Mesenteric fat pad (tissue), 1 donor: ENCODE data around the gene COP1. TPM values are rescaled to one million over a fixed set of nuclear protein-coding genes. Genes with fewer than 3 reads are reported as not detected.

Source experiments
- DNase-seq: peaks from one replicate; pipeline ENCODE4 v3.0.0-alpha.2; 2020; ENCODE audit warnings: low spot score
- total RNA-seq: library from RNA; stranded (reverse); fragmentation: NEBNext Ultra II Directional; extraction: Animal tissue kit (Norgen Biotek cat#: 25700); gene quantifications from one replicate; pipeline ENCODE4 v1.2.1, GENCODE V29; 2021
- donor health status: DM: yes; HTN: yes; CAD: no.

COP1 gene
- total RNA-seq, 1 donor from 2014 or later, result 41.4 TPM

- DNase-seq, result no peak
Observed at GRCh38 chr1:175901076-175901836, 305.8 kb downstream of the COP1 start.

- no peak for DNase-seq
Observed at GRCh38 chr1:175900171-175900570, 306.9 kb downstream of the COP1 start.

- no peak for DNase-seq
Observed at GRCh38 chr1:175895966-175896365, 311.1 kb downstream of the COP1 start.
